Smooth muscle cell (in vitro differentiated cells): ENCODE measurements around the gene COMT. TPM values are rescaled to one million over a fixed set of nuclear protein-coding genes. Genes with fewer than 3 reads are reported as not detected.

Source experiments
- DNase-seq: peaks from one replicate; lab custom pipeline; 2025; ENCODE audit not compliant: unreplicated experiment; lab: John Stamatoyannopoulos, UW
- H2AFZ ChIP-seq: fragments of 200-600 bp; sonication (generic); 2 replicates; pipeline ENCODE4 v1.6.0; 2016; ENCODE audit warnings: antibody characterized with exemption, low read depth, mild to moderate bottlenecking
- H3F3A ChIP-seq: fragments of 200-600 bp; sonication (generic); 2 replicates; pipeline ENCODE4 v1.6.0; 2017; ENCODE audit warnings: antibody characterized with exemption, low read depth
- H3K27ac ChIP-seq: fragments of 200-600 bp; sonication (generic); 2 replicates; pipeline ENCODE4 v1.5.1; 2016; ENCODE audit warnings: low read depth, mild to moderate bottlenecking
- H3K27me3 ChIP-seq: fragments of 200-600 bp; sonication (generic); 2 replicates; pipeline ENCODE4 v1.6.1; 2016; ENCODE audit warnings: low read depth, mild to moderate bottlenecking
- H3K36me3 ChIP-seq: fragments of 200-600 bp; sonication (generic); 2 replicates; pipeline ENCODE4 v1.5.1; 2016; ENCODE audit warnings: low read depth
- H3K4me1 ChIP-seq: fragments of 200-600 bp; sonication (generic); 2 replicates; pipeline ENCODE4 v1.5.1; 2016; ENCODE audit warnings: low read depth
- H3K4me2 ChIP-seq: fragments of 200-600 bp; sonication (generic); 2 replicates; pipeline ENCODE4 v1.6.0; 2016; ENCODE audit warnings: mild to moderate bottlenecking
- H3K4me3 ChIP-seq: fragments of 200-600 bp; sonication (generic); 2 replicates; pipeline ENCODE4 v1.5.1; 2016; ENCODE audit warnings: mild to moderate bottlenecking
- H3K79me2 ChIP-seq: fragments of 200-600 bp; sonication (generic); 2 replicates; pipeline ENCODE4 v1.6.0; 2016; ENCODE audit warnings: low read depth, mild to moderate bottlenecking
- H3K9ac ChIP-seq: fragments of 200-600 bp; sonication (generic); 2 replicates; pipeline ENCODE4 v1.6.0; 2016; ENCODE audit warnings: low read depth
- H3K9me3 ChIP-seq: fragments of 200-600 bp; sonication (generic); replicated peaks from 2 replicates; pipeline ENCODE4 v1.5.1; 2016; ENCODE audit warnings: low read depth
- H4K20me1 ChIP-seq: fragments of 200-600 bp; sonication (generic); 2 replicates; pipeline ENCODE4 v1.6.0; 2016; ENCODE audit warnings: low read depth
- CTCF ChIP-seq: fragments of 200-600 bp; sonication (generic); IDR thresholded peaks from 2 replicates; pipeline ENCODE4 v1.5.1; 2017; ENCODE audit warnings: borderline replicate concordance, mild to moderate bottlenecking, antibody characterized with exemption; ENCODE audit not compliant: insufficient read depth, poor library complexity, severe bottlenecking
- WGBS: methylation state at CpG from one replicate; pipeline ENCODE4 v1.1.7; 2016; ENCODE audit warnings: low lambda C conversion rate; 5-methylcytosine and 5-hydroxymethylcytosine counted together
- polyA plus RNA-seq: library from polyadenylated mRNA; unstranded; fragments of >200 nt; fragmentation: Nextera tagmentation; extraction: Ambion mirVana; gene quantifications from 2 replicates; pipeline ENCODE4 v1.2.1, GENCODE V29; 2016
- total RNA-seq: library from RNA; depleted of rRNA; stranded (reverse); fragments of >200 nt; gene quantifications from 2 replicates; pipeline ENCODE4 v1.2.3, GENCODE V29; 2014

COMT gene
- total and polyA plus RNA-seq, 2 experiments from 2014 or later: 4.1 to 6.2 TPM

GRCh38 chr22:19913337-19913936, 28.1 kb upstream of the COMT start:
- Histone ChIP-seq H3F3A (no peaks in the 10 kb centered on the region), H3K79me2 (no peaks in the 10 kb centered on the region), H3K9me3 (no peaks in the 10 kb centered on the region), H3K9ac (no peak overlapping the region), H3K27ac (no peak overlapping the region), H3K4me3 (no peak overlapping the region), H3K4me1 (no peaks in the 10 kb centered on the region), H2AFZ (no peak overlapping the region), H3K27me3 (no peaks in the 10 kb centered on the region), H3K36me3 (no peaks in the 10 kb centered on the region), H4K20me1 (no peaks in the 10 kb centered on the region), H3K4me2 (no peak overlapping the region)
- no peak for TF ChIP-seq CTCF
- DNase-seq: no peak
- 78% methylated on average over 6 of the region's 6 CpGs for WGBS

- Histone ChIP-seq H3K9ac (no peak overlapping the region), H2AFZ (no peak overlapping the region), H4K20me1 (no peaks in the 10 kb centered on the region), H3K36me3 (no peaks in the 10 kb centered on the region), H3K4me1 (no peaks in the 10 kb centered on the region), H3K4me3 (no peak overlapping the region), H3K27ac (no peak overlapping the region), H3K9me3 (no peaks in the 10 kb centered on the region), H3K27me3 (no peaks in the 10 kb centered on the region), H3K4me2 (no peak overlapping the region), H3F3A (no peaks in the 10 kb centered on the region), H3K79me2 (no peaks in the 10 kb centered on the region)
- DNase-seq: no peak
- WGBS: 91% methylated on average over 9 of the region's 9 CpGs
- no peak for TF ChIP-seq CTCF
Measured at GRCh38 chr22:19914201-19914943, 27.2 kb upstream of the COMT start.

- H3K9me3 ChIP-seq: no peaks in the 10 kb centered on the region
- H3K9ac ChIP-seq: no peak overlapping the region
- no peak overlapping the region for H3K27ac ChIP-seq
- WGBS: 88% methylated on average over 13 of the region's 13 CpGs
- no peaks in the 10 kb centered on the region for H3K79me2 ChIP-seq
- no peak overlapping the region for H3K4me2 ChIP-seq
- no peak for TF ChIP-seq CTCF
- H3F3A ChIP-seq: no peaks in the 10 kb centered on the region
- H3K4me1 ChIP-seq: no peaks in the 10 kb centered on the region
- H2AFZ ChIP-seq: no peak overlapping the region
- DNase-seq: no peak
- H4K20me1 ChIP-seq: no peaks in the 10 kb centered on the region
- no peaks in the 10 kb centered on the region for H3K36me3 ChIP-seq
- H3K27me3 ChIP-seq: no peaks in the 10 kb centered on the region
- no peak overlapping the region for H3K4me3 ChIP-seq
Measured at GRCh38 chr22:19915287-19915954, 26.2 kb upstream of the COMT start.
